ENCODE data around the gene DAPK1.

The DAPK1 gene

GRCh38 chr9:87497604-87498045 is at the start of gene DAPK1:
DAPK1 (plus strand) TSS chr9:87497867; CDS start chr9:87499078, 1,211 bp downstream.
- no peak for TF ChIP-seq CTCF (IDR thresholded peaks at IDR 0.05; ENCODE audit: insufficient read depth, low read length, missing control alignments)
- no peak for DNase-seq (ENCODE audit: low read depth, low spot score)
- POLR2A ChIA-PET, result interaction anchor here (0.6 kb wide), 1 partner anchor 21 kb away, joined by 3 read pairs; no protein-coding TSS in a partner anchor
- CTCF ChIA-PET, result interaction anchor here (0.7 kb wide), 1 partner anchor 161 kb away, joined by 3 read pairs; no protein-coding TSS in a partner anchor
- peak within 1 kb of the TSS; percentile 36 for H3K4me3 ChIP-seq (ENCODE audit: low read depth, low read length)

GRCh38 chr9:87451149-87451548 is 46.5 kb upstream of the DAPK1 start:
- ChIA-PET POLR2A (no interaction called here), CTCF (no interaction called here)
- no peak for DNase-seq (ENCODE audit: low read depth, low spot score)
- H3K4me3 ChIP-seq (ENCODE audit: low read depth, low read length), result no peak overlapping the region
- TF ChIP-seq CTCF (IDR thresholded peaks at IDR 0.05; ENCODE audit: insufficient read depth, low read length, missing control alignments), result no peak

GRCh38 chr9:87455407-87455806 is 42.3 kb upstream of the DAPK1 start:
- H3K4me3 ChIP-seq (ENCODE audit: low read depth, low read length), result no peak overlapping the region
- no peak for DNase-seq (ENCODE audit: low read depth, low spot score)
- no peak for TF ChIP-seq CTCF (IDR thresholded peaks at IDR 0.05; ENCODE audit: insufficient read depth, low read length, missing control alignments)
- CTCF ChIA-PET, result no interaction called here
- POLR2A ChIA-PET, result no interaction called here

GRCh38 chr9:87461256-87461655 is 36.4 kb upstream of the DAPK1 start:
- ChIA-PET CTCF (no interaction called here), POLR2A (no interaction called here)
- no peak for DNase-seq (ENCODE audit: low read depth, low spot score)
- no peak for TF ChIP-seq CTCF (IDR thresholded peaks at IDR 0.05; ENCODE audit: insufficient read depth, low read length, missing control alignments)
- no peak overlapping the region for H3K4me3 ChIP-seq (ENCODE audit: low read depth, low read length)

- no peak for DNase-seq (ENCODE audit: low read depth, low spot score)
- CTCF ChIA-PET, result no interaction called here
- no peak overlapping the region for H3K4me3 ChIP-seq (ENCODE audit: low read depth, low read length)
- POLR2A ChIA-PET, result no interaction called here
- no peak for TF ChIP-seq CTCF (IDR thresholded peaks at IDR 0.05; ENCODE audit: insufficient read depth, low read length, missing control alignments)
Observed at GRCh38 chr9:87464110-87464991, 33.3 kb upstream of the DAPK1 start.

- TF ChIP-seq CTCF (IDR thresholded peaks at IDR 0.05; ENCODE audit: insufficient read depth, low read length, missing control alignments), result no peak
- no peak overlapping the region for H3K4me3 ChIP-seq (ENCODE audit: low read depth, low read length)
- no peak for DNase-seq (ENCODE audit: low read depth, low spot score)
- ChIA-PET POLR2A (no interaction called here), CTCF (no interaction called here)
Observed at GRCh38 chr9:87464992-87465378, 32.7 kb upstream of the DAPK1 start.
